Natural killer cell treated with Interleukin-12 subunit alpha and Interleukin-12 subunit beta and Interleukin-15 and Interleukin-18, amount 100 ng/mL, for 72 hours (primary cell): ENCODE measurements around the gene AJM1. TPM values are rescaled to one million over a fixed set of nuclear protein-coding genes. Genes with fewer than 3 reads are reported as not detected.
A peak's percentile ranks its signal among the peaks of the same experiment; 100 is the strongest.
"Not testable (repeated sequence)": the region's sequence is repeated elsewhere in the genome, so short reads cannot be mapped to it uniquely, and the experiment has no call there.

Experiments
- ATAC-seq, 2 donors: fragments of 150-1000 bp; cut with Tn5 transposase in 1 of 2; sonication (Bioruptor Pico), chemical (Tn5 transposase) in 1 of 2; 2 replicates each; pipeline ENCODE4 v1.10.0; 2021
- DNase-seq: peaks from one replicate; pipeline ENCODE4 v3.0.0; 2022; ENCODE audit warnings: low spot score
- H3K27ac Mint-ChIP-seq, 2 donors: 1 replicate in 1 of 2; 2 replicates in 1 of 2; pipeline ENCODE4 v1.8.0; 2022; ENCODE audit warnings: mixed read lengths in 2 of 2, mild to moderate bottlenecking in 1 of 2, moderate library complexity in 1 of 2
- H3K27me3 Mint-ChIP-seq, 2 donors: 1 replicate in 1 of 2; 2 replicates in 1 of 2; pipeline ENCODE4 v1.8.0; 2022; ENCODE audit warnings: mixed read lengths in 2 of 2
- H3K36me3 Mint-ChIP-seq: one replicate; pipeline ENCODE4 v1.8.0; 2022; ENCODE audit warnings: mixed read lengths
- H3K4me1 Mint-ChIP-seq, 2 donors: 1 replicate in 1 of 2; 2 replicates in 1 of 2; pipeline ENCODE4 v1.8.0; 2022; ENCODE audit warnings: low read depth in 2 of 2, mixed read lengths in 2 of 2, mild to moderate bottlenecking in 1 of 2
- H3K4me3 Mint-ChIP-seq: one replicate; pipeline ENCODE4 v1.8.0; 2022; ENCODE audit warnings: mixed read lengths
- H3K9me3 Mint-ChIP-seq: 2 replicates; pipeline ENCODE4 v1.8.0; 2022; ENCODE audit warnings: mixed read lengths
- total RNA-seq, 2 donors: library from RNA; stranded (reverse); gene quantifications; one replicate each; pipeline ENCODE4 v1.2.3, GENCODE V29; 2022

Gene AJM1
- total RNA-seq, 2 donors from 2014 or later: 7.8 to 11.2 TPM

DNA sequence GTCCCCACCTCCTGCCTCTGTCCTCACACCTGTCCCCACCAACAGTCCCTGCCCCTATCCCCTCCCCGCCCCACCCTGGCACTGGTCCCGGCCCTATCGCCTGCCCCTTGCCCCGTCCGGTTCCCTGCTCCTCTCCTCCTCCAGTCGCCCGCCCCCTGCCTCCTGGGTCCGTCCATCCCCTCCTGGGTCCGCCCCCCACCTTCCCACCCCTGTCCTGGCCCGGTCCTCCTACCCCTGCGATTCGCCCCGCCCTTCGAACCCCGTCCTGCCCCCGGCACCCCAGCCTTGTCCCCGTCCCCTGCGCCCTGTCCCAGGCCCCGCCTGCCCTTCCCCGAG lies 23.5 kb downstream of the AJM1 start:
- H3K27me3 Mint-ChIP-seq: no peaks in the 10 kb centered on the region
- peak overlapping the region; percentile 92 for H3K4me3 Mint-ChIP-seq
- no peaks in the 10 kb centered on the region for H3K9me3 Mint-ChIP-seq
- peaks cover 4% of the 10 kb centered on the region for H3K36me3 Mint-ChIP-seq
- peaks cover 14 to 15% of the 10 kb centered on the region in 2 donors for H3K4me1 Mint-ChIP-seq
- ATAC-seq (peak in 1 of 2 donors; percentile 39), DNase-seq (no peak)
- H3K27ac Mint-ChIP-seq: peak overlapping the region; percentile 83 to 94

- H3K27ac Mint-ChIP-seq: peak overlapping the region; percentile 83 to 94
- DNase-seq, ATAC-seq, H3K9me3 Mint-ChIP-seq, H3K27me3 Mint-ChIP-seq, H3K36me3 Mint-ChIP-seq: not testable (repeated sequence)
- peak overlapping the region; percentile 47 for H3K4me3 Mint-ChIP-seq
- H3K4me1 Mint-ChIP-seq: peaks cover 14 to 15% of the 10 kb centered on the region in 2 donors
These were observed 24.7 kb downstream of the AJM1 start for GRCh38 chr9:136866898-136867421.

GRCh38 chr9:136867480-136867879 lies 25.2 kb downstream of the AJM1 start:
- H3K4me1 Mint-ChIP-seq: peaks cover 14 to 15% of the 10 kb centered on the region in 2 donors
- H3K27me3 Mint-ChIP-seq: no peaks in the 10 kb centered on the region
- H3K27ac Mint-ChIP-seq: no peak overlapping the region

GRCh38 chr9:136867917-136868316 lies 25.6 kb downstream of the AJM1 start:
- H3K36me3 Mint-ChIP-seq: peaks cover 4% of the 10 kb centered on the region
- DNase-seq (no peak), ATAC-seq (no peak)
- H3K27me3 Mint-ChIP-seq: no peaks in the 10 kb centered on the region
- peaks cover 14 to 15% of the 10 kb centered on the region in 2 donors for H3K4me1 Mint-ChIP-seq
- H3K27ac Mint-ChIP-seq: peak overlapping the region in 1 of 2 donors; percentile 57
- H3K4me3 Mint-ChIP-seq: peak overlapping the region; percentile 36
- H3K9me3 Mint-ChIP-seq: no peaks in the 10 kb centered on the region

More at GRCh38 chr9:136867480-136867879, 25.2 kb downstream of the AJM1 start:
- Mint-ChIP-seq H3K36me3 (peaks cover 4% of the 10 kb centered on the region), H3K9me3 (no peaks in the 10 kb centered on the region), H3K4me3 (peak overlapping the region; percentile 36)
- ATAC-seq (no peak), DNase-seq (no peak)

DNA sequence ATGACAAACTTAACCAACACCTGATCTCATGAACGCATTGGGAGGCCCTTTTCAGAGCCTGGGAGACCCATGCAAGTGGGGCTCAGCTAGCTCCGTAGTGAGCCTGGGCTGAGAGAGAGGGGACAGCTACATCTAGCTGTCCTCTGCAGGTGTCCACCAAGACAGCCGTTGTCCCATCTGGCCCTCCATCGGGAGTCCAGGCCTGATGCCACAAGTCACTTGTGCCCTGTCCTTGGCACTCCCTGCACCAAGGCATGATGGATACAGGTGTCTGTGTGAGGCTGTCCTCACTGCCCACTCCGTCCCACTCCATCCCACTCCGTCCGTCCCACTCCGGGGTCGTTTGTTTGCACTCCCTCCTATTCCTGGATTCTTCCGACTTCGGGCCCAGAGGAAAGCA lies 26.4 kb downstream of the AJM1 start:
- H3K9me3 Mint-ChIP-seq: no peaks in the 10 kb centered on the region
- DNase-seq: no peak
- H3K4me3 Mint-ChIP-seq: peak overlapping the region; percentile 30
- H3K4me1 Mint-ChIP-seq: peaks cover 12 to 13% of the 10 kb centered on the region in 2 donors
- no peak for ATAC-seq
- H3K27me3 Mint-ChIP-seq: no peaks in the 10 kb centered on the region
- peaks cover 4% of the 10 kb centered on the region for H3K36me3 Mint-ChIP-seq
- H3K27ac Mint-ChIP-seq: peak overlapping the region in 1 of 2 donors; percentile 57

GRCh38 chr9:136869611-136870010 lies 27.3 kb downstream of the AJM1 start:
- peak overlapping the region in 1 of 2 donors; percentile 35 for H3K27ac Mint-ChIP-seq
- not testable (repeated sequence) for H3K9me3 Mint-ChIP-seq, ATAC-seq, H3K4me1 Mint-ChIP-seq, H3K27me3 Mint-ChIP-seq, DNase-seq, H3K36me3 Mint-ChIP-seq, H3K4me3 Mint-ChIP-seq

- no peak for DNase-seq
- Mint-ChIP-seq H3K4me3 (no peak overlapping the region), H3K4me1 (peaks cover under 1 to 6% of the 10 kb centered on the region in 2 donors), H3K27me3 (no peaks in the 10 kb centered on the region), H3K27ac (no peak overlapping the region), H3K9me3 (no peaks in the 10 kb centered on the region), H3K36me3 (no peaks in the 10 kb centered on the region)
- no peak for ATAC-seq
These were observed 32.9 kb downstream of the AJM1 start for GRCh38 chr9:136875155-136875554.

DNA sequence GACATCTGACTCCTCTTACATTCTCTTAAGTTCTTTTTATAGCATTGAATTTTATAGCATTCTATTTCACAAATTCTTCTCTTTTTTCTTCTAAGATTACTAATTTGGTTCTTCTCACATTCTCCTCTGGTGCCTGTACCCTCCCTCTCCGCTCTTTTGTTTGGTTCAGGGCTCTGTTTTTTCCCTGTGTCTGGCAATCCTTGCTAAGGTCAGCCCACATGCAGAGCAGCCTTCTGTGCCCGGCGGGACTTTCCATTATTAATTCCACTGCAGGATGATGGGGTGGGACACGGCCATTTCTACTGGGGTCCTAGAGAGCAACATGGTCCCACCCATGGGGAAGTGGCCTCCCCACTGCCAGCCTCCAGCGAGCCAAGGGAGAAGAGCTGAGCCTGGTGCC lies 34.2 kb downstream of the AJM1 start:
- peak overlapping the region in 1 of 2 donors; percentile 4 for H3K27ac Mint-ChIP-seq
- no peaks in the 10 kb centered on the region for H3K27me3 Mint-ChIP-seq
- H3K4me3 Mint-ChIP-seq: no peak overlapping the region
- peaks cover 10 to 16% of the 10 kb centered on the region in 2 donors for H3K4me1 Mint-ChIP-seq
- no peaks in the 10 kb centered on the region for H3K36me3 Mint-ChIP-seq
- ATAC-seq: no peak
- H3K9me3 Mint-ChIP-seq: no peaks in the 10 kb centered on the region
- DNase-seq: no peak

GRCh38 chr9:136880651-136881050 lies 38.4 kb downstream of the AJM1 start:
- H3K9me3 Mint-ChIP-seq: no peaks in the 10 kb centered on the region
- H3K4me3 Mint-ChIP-seq: peak overlapping the region; percentile 58
- DNase-seq (peak; percentile 81), ATAC-seq (peak; percentile 51 to 55)
- no peaks in the 10 kb centered on the region for H3K36me3 Mint-ChIP-seq
- H3K27ac Mint-ChIP-seq: peak overlapping the region; percentile 87 to 97
- no peaks in the 10 kb centered on the region for H3K27me3 Mint-ChIP-seq
- H3K4me1 Mint-ChIP-seq: peaks cover 15 to 31% of the 10 kb centered on the region in 2 donors

GRCh38 chr9:136881691-136882108 lies 39.4 kb downstream of the AJM1 start:
- ATAC-seq: peak; percentile 69 to 77
- H3K27me3 Mint-ChIP-seq: no peaks in the 10 kb centered on the region
- H3K4me1 Mint-ChIP-seq: peaks cover 15 to 31% of the 10 kb centered on the region in 2 donors
- no peaks in the 10 kb centered on the region for H3K9me3 Mint-ChIP-seq
- peak overlapping the region; percentile 87 to 97 for H3K27ac Mint-ChIP-seq
- no peaks in the 10 kb centered on the region for H3K36me3 Mint-ChIP-seq
- H3K4me3 Mint-ChIP-seq: peak overlapping the region; percentile 78
- peak; percentile 95 for DNase-seq

DNA sequence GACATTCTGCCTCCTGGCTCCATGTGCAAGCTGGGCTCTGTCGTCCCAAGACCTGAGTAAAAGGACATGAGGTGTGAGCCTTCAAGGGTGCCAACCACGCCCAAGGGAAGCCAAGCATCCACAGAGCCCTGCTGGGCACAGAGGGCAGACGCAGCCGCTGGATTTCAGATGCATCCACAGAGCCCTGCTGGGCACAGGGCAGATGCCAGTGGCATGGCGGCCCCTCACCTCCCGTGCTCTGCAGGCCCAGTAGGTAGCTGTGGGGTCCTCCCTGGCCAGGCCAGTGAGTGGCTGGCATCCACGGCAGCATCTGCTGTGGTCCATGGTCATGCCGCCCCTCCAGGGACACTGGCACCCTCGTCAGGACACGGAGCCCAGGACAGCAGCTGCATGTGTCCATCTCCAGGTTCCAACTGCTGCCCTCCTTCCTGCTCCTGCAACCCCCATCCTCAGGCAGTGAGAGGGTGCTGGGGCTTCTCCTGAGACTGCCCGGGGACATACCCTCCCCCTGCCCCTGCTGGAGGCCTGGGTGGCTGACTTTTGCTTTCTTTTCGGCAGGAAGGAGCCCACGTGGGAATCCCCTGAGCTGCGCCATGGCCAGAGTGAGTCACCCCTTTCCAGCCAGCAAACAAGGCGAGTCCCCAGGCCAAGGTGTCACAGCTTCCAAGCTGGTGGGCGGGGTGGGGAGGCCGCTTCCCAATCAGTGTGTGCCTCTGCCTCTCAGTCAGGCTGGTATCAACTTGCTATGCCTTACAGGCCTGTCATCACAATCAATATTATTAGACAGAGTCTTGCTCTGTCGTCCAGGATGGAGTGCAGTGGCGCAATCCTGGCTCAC lies 40.0 kb downstream of the AJM1 start:
- H3K4me3 Mint-ChIP-seq: peak overlapping the region; percentile 78
- H3K9me3 Mint-ChIP-seq: no peaks in the 10 kb centered on the region
- no peaks in the 10 kb centered on the region for H3K36me3 Mint-ChIP-seq
- H3K27ac Mint-ChIP-seq: peak overlapping the region; percentile 87 to 97
- peak; percentile 95 for DNase-seq
- ATAC-seq: peak; percentile 68 to 80
- H3K4me1 Mint-ChIP-seq: peaks cover 19 to 35% of the 10 kb centered on the region in 2 donors
- H3K27me3 Mint-ChIP-seq: no peaks in the 10 kb centered on the region

DNA sequence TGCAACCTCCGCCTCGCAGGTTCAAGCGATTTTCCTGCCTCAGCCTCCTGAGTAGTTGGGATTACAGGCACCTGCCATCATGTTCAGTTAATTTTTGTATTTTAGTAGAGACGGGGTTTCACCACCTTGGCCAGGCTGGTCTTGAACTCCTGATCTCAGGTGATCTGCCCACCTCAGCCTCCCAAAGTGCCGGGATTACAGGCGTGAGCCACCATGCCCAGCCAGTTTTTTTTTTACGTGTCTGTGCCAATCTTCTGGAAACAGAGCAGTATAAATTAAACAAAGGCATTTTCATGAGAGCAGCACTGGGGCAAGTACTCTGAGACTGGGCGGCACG lies 40.6 kb downstream of the AJM1 start:
- H3K27me3 Mint-ChIP-seq, DNase-seq, H3K36me3 Mint-ChIP-seq, ATAC-seq, H3K9me3 Mint-ChIP-seq: not testable (repeated sequence)
- Mint-ChIP-seq H3K27ac (peak overlapping the region; percentile 87 to 97), H3K4me3 (peak overlapping the region; percentile 78), H3K4me1 (peaks cover 20 to 38% of the 10 kb centered on the region in 2 donors)

GRCh38 chr9:136883670-136884069 lies 41.4 kb downstream of the AJM1 start:
- Mint-ChIP-seq H3K4me1 (peaks cover 20 to 41% of the 10 kb centered on the region in 2 donors), H3K27ac (peak overlapping the region in 1 of 2 donors; percentile 97), H3K4me3 (peak overlapping the region; percentile 78)
- not testable (repeated sequence) for H3K36me3 Mint-ChIP-seq, H3K9me3 Mint-ChIP-seq, H3K27me3 Mint-ChIP-seq, ATAC-seq, DNase-seq

DNA sequence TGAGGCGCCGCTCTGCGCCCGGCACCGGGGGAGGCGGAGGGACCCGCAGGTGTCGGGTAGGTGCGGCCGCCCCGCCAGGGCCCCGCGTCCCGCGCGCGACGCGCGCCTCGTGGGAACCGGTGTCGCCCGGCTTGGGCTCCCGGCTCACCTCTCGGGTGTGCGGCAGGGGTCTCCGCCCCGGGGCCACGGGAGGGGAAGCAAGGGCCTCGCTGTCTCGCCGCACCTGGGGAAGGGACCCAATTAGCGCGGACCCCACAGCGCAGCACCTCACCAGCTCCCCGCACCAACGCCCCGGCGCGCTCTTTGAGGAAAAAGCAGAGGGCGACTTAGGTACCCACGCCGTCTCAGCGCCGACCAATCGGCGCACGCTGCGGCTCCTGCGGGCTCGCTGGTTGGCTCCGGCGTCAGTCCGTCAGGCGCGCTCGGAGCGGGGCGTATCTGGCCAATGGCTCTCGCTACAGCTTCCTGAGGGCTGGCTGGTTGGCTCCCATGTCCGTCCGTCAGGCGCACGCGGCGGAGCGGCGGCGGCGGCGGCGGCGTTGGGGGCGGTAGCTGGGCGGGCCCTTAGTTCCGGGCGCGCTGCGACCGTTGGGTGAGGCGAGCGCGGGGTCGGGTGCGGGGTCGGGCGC lies 43.8 kb downstream of the AJM1 start, which contains the start of gene TRAF2:
TRAF2 (plus strand) TSS at position 567 of the 629 bp plus-strand sequence. CDS start 12,225 bp downstream, outside the sequence.
- H3K36me3 Mint-ChIP-seq: no peaks in the 10 kb centered on the region

More for the DNA sequence above, 43.8 kb downstream of the AJM1 start, which contains the start of gene TRAF2:
- DNase-seq: peak; percentile 99
- H3K27ac Mint-ChIP-seq: peak within 1 kb of the TSS; percentile 84 to 85
- peak within 1 kb of the TSS; percentile 96 for H3K4me3 Mint-ChIP-seq
- no peaks in the 10 kb centered on the region for H3K27me3 Mint-ChIP-seq
- peak; percentile 90 for ATAC-seq
- H3K4me1 Mint-ChIP-seq: peaks cover 15 to 33% of the 10 kb centered on the region in 2 donors
- no peaks in the 10 kb centered on the region for H3K9me3 Mint-ChIP-seq
